CD8-positive, alpha-beta memory T cell (primary cell): ENCODE data around the gene DCPS. TPM values are rescaled to one million over a fixed set of nuclear protein-coding genes. Genes with fewer than 3 reads are reported as not detected.

Source experiments
- CTCF ChIA-PET: fragments of 350-600 bp; sonication (Branson Sonifier 250); formaldehyde crosslinking; loops from one replicate; lab custom pipeline; 2021; ENCODE audit warnings: antibody characterized with exemption; lab: Charles Lee
- POLR2A ChIA-PET: fragments of 350-600 bp; sonication (Branson Sonifier 250); formaldehyde crosslinking; loops from one replicate; lab custom pipeline; 2021; ENCODE audit warnings: antibody characterized with exemption; lab: Charles Lee
- DNase-seq, 5 donors: peaks; one replicate each; pipeline versions ENCODE4 v3.0.0 to v3.0.0-alpha.2; 2020 to 2022; ENCODE audit warnings: mixed read lengths in 1 of 5
- H3K27ac ChIP-seq: one replicate; pipeline ENCODE4 v1.7.0; 2013; ENCODE audit warnings: low read depth, mild to moderate bottlenecking, low read length, moderate library complexity
- H3K27me3 ChIP-seq: 2 replicates; pipeline ENCODE4 v1.7.0; 2013; ENCODE audit warnings: low read length, mild to moderate bottlenecking; ENCODE audit not compliant: insufficient read depth, poor library complexity, severe bottlenecking
- H3K36me3 ChIP-seq: 2 replicates; pipeline ENCODE4 v1.7.0; 2013; ENCODE audit warnings: mild to moderate bottlenecking, low read length, moderate library complexity; ENCODE audit not compliant: insufficient read depth
- H3K4me1 ChIP-seq: 2 replicates; pipeline ENCODE4 v1.7.0; 2013; ENCODE audit warnings: mild to moderate bottlenecking, low read length, moderate library complexity; ENCODE audit not compliant: insufficient read depth
- H3K4me3 ChIP-seq: 2 replicates; pipeline ENCODE4 v1.7.0; 2013; ENCODE audit warnings: mild to moderate bottlenecking, low read length
- H3K9me3 ChIP-seq: 2 replicates; pipeline ENCODE4 v1.7.0; 2013; ENCODE audit warnings: mild to moderate bottlenecking, low read length
- H3K27ac Mint-ChIP-seq, 8 donors: one replicate each; pipeline ENCODE4 v1.8.0; 2020 to 2021; ENCODE audit warnings: mixed read lengths in 8 of 8, mild to moderate bottlenecking in 6 of 8, inconsistent platforms in 3 of 8, moderate library complexity in 3 of 8
- H3K27me3 Mint-ChIP-seq, 2 donors: one replicate each; pipeline ENCODE4 v1.8.0; 2020 to 2021; ENCODE audit warnings: mixed read lengths in 2 of 2, mild to moderate bottlenecking in 1 of 2, moderate library complexity in 1 of 2
- H3K36me3 Mint-ChIP-seq, 3 donors: one replicate each; pipeline ENCODE4 v1.8.0; 2020 to 2021; ENCODE audit warnings: mixed read lengths in 3 of 3, inconsistent platforms in 1 of 3, mild to moderate bottlenecking in 1 of 3
- H3K4me1 Mint-ChIP-seq, 3 donors: one replicate each; pipeline ENCODE4 v1.8.0; 2020 to 2021; ENCODE audit warnings: mixed read lengths in 3 of 3, inconsistent platforms in 1 of 3, mild to moderate bottlenecking in 1 of 3
- H3K4me3 Mint-ChIP-seq, 7 donors: one replicate each; pipeline ENCODE4 v1.8.0; 2020 to 2021; ENCODE audit warnings: mixed read lengths in 7 of 7, mild to moderate bottlenecking in 6 of 7, moderate library complexity in 4 of 7, inconsistent platforms in 2 of 7
- H3K9me3 Mint-ChIP-seq, 5 donors: one replicate each; pipeline ENCODE4 v1.8.0; 2020 to 2022; ENCODE audit warnings: mixed read lengths in 5 of 5, mild to moderate bottlenecking in 3 of 5, moderate library complexity in 2 of 5, inconsistent platforms in 1 of 5
- polyA plus RNA-seq: library from polyadenylated mRNA; unstranded; fragments of 300-500 nt; fragmentation: Illumina TruSeq; gene quantifications from one replicate; pipeline ENCODE4 v1.2.3, GENCODE V29; 2021
- total RNA-seq, 2 experiments: library from RNA; stranded (reverse); gene quantifications; one replicate each; pipeline ENCODE4 v1.2.3, GENCODE V29; 2021

DCPS gene
- total and polyA plus RNA-seq, 3 experiments from 2014 or later: 40.0 to 59.6 (median 42.4) TPM

GRCh38 chr11:126263489-126263888, 40.4 kb upstream of the DCPS start:
- Mint-ChIP-seq H3K4me3 (peak overlapping the region in 1 of 7 donors; percentile 10), H3K27ac (peak overlapping the region in 4 of 8 donors; percentile 26 to 61 (median 38)), H3K4me1 (peaks cover 17 to 25% (median 25%) of the 10 kb centered on the region in 3 donors), H3K36me3 (peaks cover 7 to 84% (median 20%) of the 10 kb centered on the region in 3 donors), H3K9me3 (no peaks in the 10 kb centered on the region), H3K27me3 (no peaks in the 10 kb centered on the region)
- POLR2A ChIA-PET: interaction anchor here (1.5 kb wide), 1 partner anchor 20 kb away, joined by 4 read pairs; no protein-coding TSS in a partner anchor
- Histone ChIP-seq H3K27me3 (no peaks in the 10 kb centered on the region), H3K4me3 (no peak overlapping the region), H3K4me1 (peaks cover 13% of the 10 kb centered on the region), H3K27ac (no peak overlapping the region), H3K9me3 (no peaks in the 10 kb centered on the region), H3K36me3 (peaks cover 50% of the 10 kb centered on the region)
- no peak for DNase-seq
- CTCF ChIA-PET: interaction anchor here (1.1 to 1.5 kb wide), 2 partner anchors 9 to 48 kb away, joined by 3 read pairs; no protein-coding TSS in a partner anchor

- Mint-ChIP-seq H3K9me3 (no peaks in the 10 kb centered on the region), H3K4me3 (peak overlapping the region in 3 of 7 donors; percentile 19 to 85 (median 25)), H3K4me1 (peaks cover 33 to 47% (median 44%) of the 10 kb centered on the region in 3 donors), H3K27ac (peak overlapping the region in 6 of 8 donors; percentile 73 to 98 (median 94)), H3K36me3 (peaks cover 7 to 78% (median 23%) of the 10 kb centered on the region in 3 donors), H3K27me3 (no peaks in the 10 kb centered on the region)
- H3K9me3 ChIP-seq: no peaks in the 10 kb centered on the region
- ChIA-PET POLR2A (no interaction called here), CTCF (interaction anchor here (1.6 kb wide), 1 partner anchor 16 kb away, joined by 5 read pairs; no protein-coding TSS in a partner anchor)
- H3K4me1 ChIP-seq: peaks cover 23% of the 10 kb centered on the region
- no peak overlapping the region for H3K4me3 ChIP-seq
- DNase-seq: no peak
- H3K27me3 ChIP-seq: no peaks in the 10 kb centered on the region
- no peak overlapping the region for H3K27ac ChIP-seq
- peaks cover 50% of the 10 kb centered on the region for H3K36me3 ChIP-seq
Measured at GRCh38 chr11:126265811-126266210, 38.0 kb upstream of the DCPS start.

GRCh38 chr11:126267650-126268049, 36.2 kb upstream of the DCPS start:
- CTCF ChIA-PET: interaction anchor here (1.2 to 2.2 kb wide), 2 partner anchors 15 kb away, joined by 3 to 8 read pairs; partner anchors contain the start of gene TIRAP
- DNase-seq: no peak
- no peaks in the 10 kb centered on the region for H3K27me3 Mint-ChIP-seq

GRCh38 chr11:126268361-126268707, 35.5 kb upstream of the DCPS start:
- POLR2A ChIA-PET: interaction anchor here (0.6 to 3.2 kb wide), 7 partner anchors 14 to 148 kb away, joined by 3 to 46 read pairs (median 3); partner anchors contain the start of genes FAM118B, RPUSD4, ST3GAL4 and TIRAP
- H3K27me3 ChIP-seq: no peaks in the 10 kb centered on the region
- Mint-ChIP-seq H3K27me3 (no peaks in the 10 kb centered on the region), H3K36me3 (peaks cover 7 to 70% (median 23%) of the 10 kb centered on the region in 3 donors), H3K4me3 (peak overlapping the region; percentile 85 to 98 (median 96)), H3K27ac (peak overlapping the region; percentile 92 to 100 (median 98)), H3K4me1 (peaks cover 39 to 52% (median 48%) of the 10 kb centered on the region in 3 donors), H3K9me3 (no peaks in the 10 kb centered on the region)
- CTCF ChIA-PET: interaction anchor here (1.2 to 2.2 kb wide), 3 partner anchors 14 to 34 kb away, joined by 3 to 8 read pairs (median 3); partner anchors contain the start of gene TIRAP
- H3K27ac ChIP-seq: peak overlapping the region; percentile 97
- DNase-seq: no peak
- peaks cover 49% of the 10 kb centered on the region for H3K36me3 ChIP-seq
- H3K9me3 ChIP-seq: no peaks in the 10 kb centered on the region
- H3K4me1 ChIP-seq: peaks cover 23% of the 10 kb centered on the region
- peak overlapping the region; percentile 82 for H3K4me3 ChIP-seq

More at GRCh38 chr11:126267650-126268049, 36.2 kb upstream of the DCPS start:
- peaks cover 23% of the 10 kb centered on the region for H3K4me1 ChIP-seq
- H3K4me3 ChIP-seq: peak overlapping the region; percentile 82
- Mint-ChIP-seq H3K36me3 (peaks cover 7 to 70% (median 23%) of the 10 kb centered on the region in 3 donors), H3K9me3 (no peaks in the 10 kb centered on the region), H3K27ac (peak overlapping the region; percentile 92 to 100 (median 98)), H3K4me3 (peak overlapping the region; percentile 85 to 98 (median 96)), H3K4me1 (peaks cover 39 to 52% (median 48%) of the 10 kb centered on the region in 3 donors)
- peak overlapping the region; percentile 97 for H3K27ac ChIP-seq
- H3K27me3 ChIP-seq: no peaks in the 10 kb centered on the region
- peaks cover 47% of the 10 kb centered on the region for H3K36me3 ChIP-seq
- POLR2A ChIA-PET: interaction anchor here (0.9 to 3.2 kb wide), 5 partner anchors 14 to 149 kb away, joined by 3 to 46 read pairs (median 3); partner anchors contain the start of genes FAM118B, RPUSD4, ST3GAL4 and TIRAP
- no peaks in the 10 kb centered on the region for H3K9me3 ChIP-seq

- Histone ChIP-seq H3K4me1 (peaks cover 23% of the 10 kb centered on the region), H3K9me3 (no peaks in the 10 kb centered on the region), H3K4me3 (peak within 1 kb of the TSS; percentile 99), H3K27ac (peak within 1 kb of the TSS; percentile 97), H3K27me3 (no peaks in the 10 kb centered on the region), H3K36me3 (peaks cover 42% of the 10 kb centered on the region)
- POLR2A ChIA-PET: interaction anchor here (0.6 to 3.2 kb wide), 9 partner anchors 10 to 147 kb away, joined by 3 to 46 read pairs (median 3); partner anchors contain the start of genes FAM118B, RPUSD4, ST3GAL4 and TIRAP
- peak within 1 kb of the TSS; percentile 92 to 100 (median 98) for H3K27ac Mint-ChIP-seq
- peak within 1 kb of the TSS; percentile 85 to 98 (median 96) for H3K4me3 Mint-ChIP-seq
- peak; percentile 100 for DNase-seq
- H3K27me3 Mint-ChIP-seq: no peaks in the 10 kb centered on the region
- no peaks in the 10 kb centered on the region for H3K9me3 Mint-ChIP-seq
- H3K4me1 Mint-ChIP-seq: peaks cover 39 to 52% (median 48%) of the 10 kb centered on the region in 3 donors
- CTCF ChIA-PET: interaction anchor here (1.2 to 2.2 kb wide), 3 partner anchors 14 to 33 kb away, joined by 3 to 8 read pairs (median 3); partner anchors contain the start of gene TIRAP
- H3K36me3 Mint-ChIP-seq: peaks cover 8 to 70% (median 23%) of the 10 kb centered on the region in 3 donors
Measured at GRCh38 chr11:126268708-126269579, 34.9 kb upstream of the DCPS start, which contains the start of the genes FOXRED1 and SRPRA. FOXRED1 (plus strand) TSS chr11:126269154; CDS start chr11:126269207, 53 bp downstream. SRPRA (minus strand) TSS chr11:126268895; CDS start chr11:126268804, 91 bp downstream.

GRCh38 chr11:126277322-126277721, 26.5 kb upstream of the DCPS start:
- Histone ChIP-seq H3K4me3 (no peak overlapping the region), H3K4me1 (peaks cover 21% of the 10 kb centered on the region), H3K36me3 (peaks cover 25% of the 10 kb centered on the region), H3K27me3 (no peaks in the 10 kb centered on the region), H3K27ac (no peak overlapping the region), H3K9me3 (no peaks in the 10 kb centered on the region)
- peaks cover 17 to 23% (median 22%) of the 10 kb centered on the region in 3 donors for H3K4me1 Mint-ChIP-seq
- H3K27me3 Mint-ChIP-seq: peaks cover 0 to 2% of the 10 kb centered on the region in 2 donors
- peaks cover 4 to 47% (median 12%) of the 10 kb centered on the region in 3 donors for H3K36me3 Mint-ChIP-seq
- DNase-seq: no peak
- no peaks in the 10 kb centered on the region for H3K9me3 Mint-ChIP-seq
- H3K4me3 Mint-ChIP-seq: peak overlapping the region in 1 of 7 donors; percentile 52
- POLR2A ChIA-PET: no interaction called here
- CTCF ChIA-PET: no interaction called here
- H3K27ac Mint-ChIP-seq: peak overlapping the region in 1 of 8 donors; percentile 11

GRCh38 chr11:126277780-126278179, 26.1 kb upstream of the DCPS start:
- no peak overlapping the region for H3K4me3 ChIP-seq
- no peaks in the 10 kb centered on the region for H3K9me3 ChIP-seq
- H3K27me3 ChIP-seq: no peaks in the 10 kb centered on the region
- ChIA-PET CTCF (no interaction called here), POLR2A (no interaction called here)
- peak overlapping the region in 1 of 7 donors; percentile 52 for H3K4me3 Mint-ChIP-seq
- H3K27ac ChIP-seq: no peak overlapping the region
- H3K4me1 Mint-ChIP-seq: peaks cover 20 to 25% (median 25%) of the 10 kb centered on the region in 3 donors
- peaks cover 22% of the 10 kb centered on the region for H3K36me3 ChIP-seq
- H3K9me3 Mint-ChIP-seq: no peaks in the 10 kb centered on the region
- peaks cover 25% of the 10 kb centered on the region for H3K4me1 ChIP-seq
- no peak for DNase-seq
- H3K27me3 Mint-ChIP-seq: peaks cover 0 to 2% of the 10 kb centered on the region in 2 donors
- peaks cover 4 to 45% (median 12%) of the 10 kb centered on the region in 3 donors for H3K36me3 Mint-ChIP-seq
- no peak overlapping the region for H3K27ac Mint-ChIP-seq
